HUES64 (cell line): ENCODE results near the gene HPDL.

ENCODE experiments used
- H3K27ac ChIP-seq: 2 replicates; pipeline ENCODE4 v1.7.0; 2013; ENCODE audit warnings: low read depth, low read length, inconsistent platforms
- H3K27me3 ChIP-seq: 2 replicates; pipeline ENCODE4 v1.6.1; 2013; ENCODE audit warnings: mild to moderate bottlenecking, low read length; ENCODE audit not compliant: insufficient read depth
- H3K36me3 ChIP-seq: 2 replicates; pipeline ENCODE4 v1.6.1; 2013; ENCODE audit warnings: mild to moderate bottlenecking, low read length; ENCODE audit not compliant: insufficient read depth
- H3K4me1 ChIP-seq: 2 replicates; pipeline ENCODE4 v1.6.1; 2013; ENCODE audit warnings: mild to moderate bottlenecking, low read length, moderate library complexity; ENCODE audit not compliant: insufficient read depth
- H3K4me3 ChIP-seq: 2 replicates; pipeline ENCODE4 v1.5.1; 2013; ENCODE audit warnings: mild to moderate bottlenecking, low read length, moderate library complexity
- H3K9ac ChIP-seq: 2 replicates; pipeline ENCODE4 v1.6.1; 2013; ENCODE audit warnings: mild to moderate bottlenecking, low read depth, low read length
- H3K9me3 ChIP-seq: 2 replicates; pipeline ENCODE4 v1.6.1; 2013; ENCODE audit warnings: low read depth, low read length; ENCODE audit not compliant: insufficient read depth

Gene HPDL

DNA sequence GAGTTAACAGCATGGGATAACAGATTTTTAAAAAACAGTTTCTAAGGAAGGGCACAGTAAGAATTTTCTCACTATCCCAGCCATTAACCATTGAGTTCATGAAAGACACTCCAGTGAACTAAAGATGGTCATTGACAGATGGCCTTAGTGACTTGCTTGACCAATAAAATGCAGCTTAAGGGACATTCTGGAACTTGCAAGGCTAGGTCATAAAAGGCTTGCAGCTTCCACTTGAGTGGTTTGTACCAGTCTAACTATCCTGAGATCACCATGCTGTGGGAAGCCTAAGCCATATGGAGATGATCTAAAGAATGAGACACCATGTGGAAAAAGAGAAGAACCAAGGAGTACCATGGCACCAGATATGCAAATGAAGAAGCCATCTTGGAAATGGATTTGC lies 51.5 kb downstream of the HPDL start:
- no peaks in the 10 kb centered on the region for H3K27me3 ChIP-seq
- H3K9me3 ChIP-seq: no peaks in the 10 kb centered on the region
- H3K36me3 ChIP-seq: no peaks in the 10 kb centered on the region
- no peaks in the 10 kb centered on the region for H3K4me1 ChIP-seq
- no peak overlapping the region for H3K27ac ChIP-seq
- H3K9ac ChIP-seq: no peak overlapping the region
- H3K4me3 ChIP-seq: no peak overlapping the region
